Measurements from ENCODE around the gene CRY1. TPM values are rescaled to one million over a fixed set of nuclear protein-coding genes. Genes with fewer than 3 reads are reported as not detected.
"Not testable (repeated sequence)": the region's sequence is repeated elsewhere in the genome, so short reads cannot be mapped to it uniquely, and the experiment has no call there.

CRY1 gene
- total RNA-seq, 4 donors from 2014 or later: 11.1 to 22.7 (median 11.7) TPM

DNA sequence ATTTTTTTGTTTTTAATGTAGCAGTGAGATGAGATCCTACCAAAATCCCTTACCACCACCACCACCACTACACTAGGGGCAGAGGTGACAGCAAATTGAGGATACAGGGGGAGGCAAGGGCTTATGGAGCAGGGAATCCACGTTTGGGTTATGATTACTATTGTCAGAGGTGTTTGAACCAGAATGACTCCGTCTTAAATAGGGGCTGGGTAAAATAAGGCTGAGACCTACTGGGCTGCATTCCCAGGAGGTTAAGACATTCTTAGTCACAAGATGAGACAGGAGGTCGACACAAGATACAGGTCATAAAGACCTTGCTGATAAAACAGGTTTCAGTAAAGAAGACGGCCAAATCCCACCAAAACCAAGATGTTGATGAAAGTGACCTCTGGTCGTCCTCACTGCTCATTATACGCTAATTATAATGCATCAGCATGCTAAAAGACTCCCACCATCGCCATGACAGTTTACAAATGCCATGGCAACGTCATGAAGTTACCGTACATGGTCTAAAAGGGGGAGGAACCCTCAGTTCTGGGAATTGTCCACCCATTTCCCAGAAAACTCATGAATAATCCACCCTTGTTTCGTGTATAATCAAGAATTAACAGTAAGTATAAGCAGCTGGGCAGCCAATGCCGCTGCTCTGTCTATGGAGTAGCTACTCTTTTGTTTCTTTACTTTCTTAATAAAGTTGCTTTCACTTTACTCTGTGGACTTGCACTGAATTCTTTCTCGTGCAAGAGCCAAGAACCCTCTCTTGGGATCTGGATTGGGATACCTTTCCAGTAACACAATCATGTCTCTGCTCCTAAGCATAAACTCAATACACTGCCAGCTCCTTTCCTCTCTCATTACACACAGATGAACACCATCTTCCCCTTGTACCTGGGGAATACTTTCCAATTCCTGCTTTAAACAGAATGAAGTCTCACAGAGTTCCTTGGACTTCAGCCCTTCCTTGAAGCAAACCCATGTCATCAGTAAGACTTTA is 16.7 kb upstream of the CRY1 start:
- TF ChIP-seq, protein P1, sequence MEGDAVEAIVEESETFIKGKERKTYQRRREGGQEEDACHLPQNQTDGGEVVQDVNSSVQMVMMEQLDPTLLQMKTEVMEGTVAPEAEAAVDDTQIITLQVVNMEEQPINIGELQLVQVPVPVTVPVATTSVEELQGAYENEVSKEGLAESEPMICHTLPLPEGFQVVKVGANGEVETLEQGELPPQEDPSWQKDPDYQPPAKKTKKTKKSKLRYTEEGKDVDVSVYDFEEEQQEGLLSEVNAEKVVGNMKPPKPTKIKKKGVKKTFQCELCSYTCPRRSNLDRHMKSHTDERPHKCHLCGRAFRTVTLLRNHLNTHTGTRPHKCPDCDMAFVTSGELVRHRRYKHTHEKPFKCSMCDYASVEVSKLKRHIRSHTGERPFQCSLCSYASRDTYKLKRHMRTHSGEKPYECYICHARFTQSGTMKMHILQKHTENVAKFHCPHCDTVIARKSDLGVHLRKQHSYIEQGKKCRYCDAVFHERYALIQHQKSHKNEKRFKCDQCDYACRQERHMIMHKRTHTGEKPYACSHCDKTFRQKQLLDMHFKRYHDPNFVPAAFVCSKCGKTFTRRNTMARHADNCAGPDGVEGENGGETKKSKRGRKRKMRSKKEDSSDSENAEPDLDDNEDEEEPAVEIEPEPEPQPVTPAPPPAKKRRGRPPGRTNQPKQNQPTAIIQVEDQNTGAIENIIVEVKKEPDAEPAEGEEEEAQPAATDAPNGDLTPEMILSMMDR (IDR thresholded peaks at IDR 0.05 in 4 of 5, conservative IDR thresholded peaks at IDR 0.05 in 1 of 5): no peak
- no peak for TF ChIP-seq POLR2A (IDR thresholded peaks at IDR 0.05)
- ATAC-seq (no peak), DNase-seq (no peak)
- Histone ChIP-seq H3K36me3 (no peaks in the 10 kb centered on the region), H3K4me1 (no peaks in the 10 kb centered on the region), H3K27ac (no peak overlapping the region), H3K4me3 (no peak overlapping the region), H3K27me3 (no peaks in the 10 kb centered on the region), H3K9me3 (no peaks in the 10 kb centered on the region)
- intact Hi-C loops (cut with DNase I; ENCODE audit: low total_unique reads): no loop called here
- in situ Hi-C loops (cut with MboI; ENCODE audit: low sequenced_read_pairs in 4 of 4): loop anchor here (10.0 to 25.0 kb wide), 3 partner anchors 155 to 725 kb away; partner anchors contain the start of gene TMEM263 (in 1 of the 4)

DNA sequence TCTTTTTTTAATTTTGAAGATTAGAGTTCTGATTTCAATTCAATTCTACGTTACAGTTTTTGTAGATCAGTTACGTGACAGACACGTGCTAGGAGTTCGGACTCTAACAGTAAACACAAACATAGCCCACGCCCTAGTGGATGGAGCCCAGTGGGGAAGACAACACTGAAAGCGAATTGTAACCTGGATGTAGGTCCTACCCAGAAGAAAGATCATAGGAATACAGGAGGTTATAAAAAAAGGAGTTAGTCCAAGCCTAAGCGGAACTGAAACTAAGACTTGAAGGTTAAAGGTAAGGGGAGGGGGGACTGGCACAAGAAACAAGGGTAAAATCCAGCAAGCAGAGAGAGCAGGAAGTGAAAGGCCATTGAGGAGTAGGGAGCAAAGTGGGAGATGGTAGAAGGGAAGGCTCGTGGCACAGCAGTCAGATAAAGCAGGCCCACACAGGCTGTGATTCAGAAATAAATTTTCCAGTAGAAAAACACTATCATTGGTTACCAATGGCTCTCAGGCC is 15.7 kb upstream of the CRY1 start:
- no peak for TF ChIP-seq POLR2A (IDR thresholded peaks at IDR 0.05)
- TF ChIP-seq, protein P1 (IDR thresholded peaks at IDR 0.05 in 4 of 5, conservative IDR thresholded peaks at IDR 0.05 in 1 of 5): no peak
- Histone ChIP-seq H3K4me3 (no peak overlapping the region), H3K9me3 (no peaks in the 10 kb centered on the region), H3K4me1 (no peaks in the 10 kb centered on the region), H3K36me3 (no peaks in the 10 kb centered on the region), H3K27me3 (no peaks in the 10 kb centered on the region), H3K27ac (no peak overlapping the region)
- DNase-seq (no peak), ATAC-seq (no peak)
- intact Hi-C loops (cut with DNase I; ENCODE audit: low total_unique reads) (no loop called here), in situ Hi-C loops (cut with MboI; ENCODE audit: low sequenced_read_pairs in 4 of 4) (loop anchor here (10.0 to 25.0 kb wide), 3 partner anchors 154 to 724 kb away; partner anchors contain the start of gene TMEM263 (in 1 of the 4))

GRCh38 chr12:107108366-107108765 is 15.0 kb upstream of the CRY1 start:
- DNase-seq; H3K27ac ChIP-seq; H3K4me1 ChIP-seq; ATAC-seq; H3K36me3 ChIP-seq; H3K4me3 ChIP-seq; intact Hi-C loops (cut with DNase I; ENCODE audit: low total_unique reads); H3K27me3 ChIP-seq; H3K9me3 ChIP-seq: not testable (repeated sequence)
- in situ Hi-C loops (cut with MboI; ENCODE audit: low sequenced_read_pairs in 4 of 4): loop anchor here (10.0 to 25.0 kb wide), 3 partner anchors 154 to 724 kb away; partner anchors contain the start of gene TMEM263 (in 1 of the 4)

- Histone ChIP-seq H3K9me3 (no peaks in the 10 kb centered on the region), H3K4me3 (no peak overlapping the region), H3K27ac (no peak overlapping the region), H3K4me1 (no peaks in the 10 kb centered on the region), H3K36me3 (no peaks in the 10 kb centered on the region), H3K27me3 (no peaks in the 10 kb centered on the region)
- in situ Hi-C loops (cut with MboI; ENCODE audit: low sequenced_read_pairs in 4 of 4): loop anchor here (10.0 to 25.0 kb wide), 3 partner anchors 153 to 723 kb away; partner anchors contain the start of gene TMEM263 (in 1 of the 4)
- intact Hi-C loops (cut with DNase I; ENCODE audit: low total_unique reads): no loop called here
- no peak for DNase-seq
- TF ChIP-seq, protein P1 (IDR thresholded peaks at IDR 0.05 in 4 of 5, conservative IDR thresholded peaks at IDR 0.05 in 1 of 5): no peak
- no peak for TF ChIP-seq POLR2A (IDR thresholded peaks at IDR 0.05)
- no peak for ATAC-seq
Observed at GRCh38 chr12:107107381-107107780, 14.0 kb upstream of the CRY1 start.

Data from gastrocnemius medialis (tissue), 4 donors.